Measurements from ENCODE around the gene ATP11A.

DNA sequence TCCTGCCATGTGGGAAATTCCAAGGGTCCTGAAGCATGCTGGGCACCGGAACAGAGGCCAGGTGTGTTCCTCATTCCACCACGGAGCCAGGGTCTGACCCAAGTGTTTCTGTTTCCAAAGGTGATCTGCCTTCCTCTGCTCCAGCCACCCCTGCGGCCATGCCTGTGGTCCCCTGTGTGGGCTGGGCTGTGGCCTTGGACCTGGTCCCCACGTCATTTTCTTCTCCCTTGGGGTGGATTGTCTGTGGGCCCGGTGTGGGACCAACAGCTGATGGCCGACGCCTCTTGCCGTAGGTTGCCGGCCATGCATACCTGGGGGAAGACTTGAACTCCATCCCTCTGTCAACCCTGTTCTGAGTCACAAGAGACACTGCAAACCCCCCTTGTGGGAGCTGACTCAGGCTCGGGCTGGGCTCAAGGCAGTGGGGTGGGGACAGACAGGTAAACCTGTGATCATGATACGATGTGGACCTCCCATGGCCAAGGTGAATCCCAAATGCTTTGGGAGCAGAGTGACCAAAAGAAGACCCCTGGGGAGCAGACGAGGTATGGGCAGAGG lies 35.0 kb downstream of the ATP11A start:
- TF ChIP-seq CTCF (IDR thresholded peaks at IDR 0.05; ENCODE audit: poor library complexity) (no peak), EZH2 (IDR thresholded peaks at IDR 0.05; ENCODE audit: borderline replicate concordance) (no peak), EZH2phosphoT487 (IDR thresholded peaks at IDR 0.05; ENCODE audit: low read depth, severe bottlenecking, unreplicated experiment) (no peak)
